Measurements from ENCODE around the gene MAPK10. TPM values are rescaled to one million over a fixed set of nuclear protein-coding genes. Genes with fewer than 3 reads are reported as not detected.

MAPK10 gene
- total RNA-seq, 6 experiments from 2014 or later = 0.74 to 1.9 (median 1.6) TPM

GRCh38 chr4:86054286-86055032 is 305.4 kb downstream of the MAPK10 start:
- ATAC-seq (no peak), DNase-seq (no peak)
- no peak overlapping the region for H3K4me3 ChIP-seq
- no peaks in the 10 kb centered on the region for H3K36me3 ChIP-seq
- H3K4me1 ChIP-seq = no peaks in the 10 kb centered on the region
- no peak overlapping the region for H3K27ac ChIP-seq
- no peaks in the 10 kb centered on the region for H3K27me3 ChIP-seq
- intact Hi-C loops (cut with DNase I) = no loop called here
- no peaks in the 10 kb centered on the region for H3K9me3 ChIP-seq
- WGBS (ENCODE audit: insufficient coverage, low coverage, low lambda C conversion rate, missing lambda C conversion rate) = 54% methylated on average over 6 of the region's 6 CpGs
- TF ChIP-seq, protein P1, sequence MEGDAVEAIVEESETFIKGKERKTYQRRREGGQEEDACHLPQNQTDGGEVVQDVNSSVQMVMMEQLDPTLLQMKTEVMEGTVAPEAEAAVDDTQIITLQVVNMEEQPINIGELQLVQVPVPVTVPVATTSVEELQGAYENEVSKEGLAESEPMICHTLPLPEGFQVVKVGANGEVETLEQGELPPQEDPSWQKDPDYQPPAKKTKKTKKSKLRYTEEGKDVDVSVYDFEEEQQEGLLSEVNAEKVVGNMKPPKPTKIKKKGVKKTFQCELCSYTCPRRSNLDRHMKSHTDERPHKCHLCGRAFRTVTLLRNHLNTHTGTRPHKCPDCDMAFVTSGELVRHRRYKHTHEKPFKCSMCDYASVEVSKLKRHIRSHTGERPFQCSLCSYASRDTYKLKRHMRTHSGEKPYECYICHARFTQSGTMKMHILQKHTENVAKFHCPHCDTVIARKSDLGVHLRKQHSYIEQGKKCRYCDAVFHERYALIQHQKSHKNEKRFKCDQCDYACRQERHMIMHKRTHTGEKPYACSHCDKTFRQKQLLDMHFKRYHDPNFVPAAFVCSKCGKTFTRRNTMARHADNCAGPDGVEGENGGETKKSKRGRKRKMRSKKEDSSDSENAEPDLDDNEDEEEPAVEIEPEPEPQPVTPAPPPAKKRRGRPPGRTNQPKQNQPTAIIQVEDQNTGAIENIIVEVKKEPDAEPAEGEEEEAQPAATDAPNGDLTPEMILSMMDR (IDR thresholded peaks at IDR 0.05) = no peak
- no peak for TF ChIP-seq POLR2A (IDR thresholded peaks at IDR 0.05)

DNA sequence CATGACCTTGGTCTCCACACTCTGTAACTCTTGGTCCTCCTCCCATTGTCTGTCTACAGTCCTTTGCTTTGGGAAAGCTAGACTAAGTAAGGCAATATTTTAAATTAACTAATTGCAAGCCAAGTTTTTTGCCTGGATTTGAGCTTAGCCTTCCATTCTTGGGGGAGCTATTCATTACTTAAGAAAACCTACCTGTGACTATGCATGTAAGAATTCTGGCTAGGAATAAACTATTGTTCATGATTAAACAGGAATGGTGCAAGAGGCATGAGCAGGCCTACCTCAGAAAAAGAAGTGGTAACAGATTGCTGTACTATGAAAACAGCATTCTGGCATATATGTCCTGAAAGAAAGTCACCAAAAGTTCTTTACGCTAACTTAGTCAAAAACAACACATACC is 309.4 kb downstream of the MAPK10 start:
- Histone ChIP-seq H3K27ac (no peak overlapping the region), H3K36me3 (no peaks in the 10 kb centered on the region), H3K9me3 (no peaks in the 10 kb centered on the region), H3K4me1 (no peaks in the 10 kb centered on the region), H3K27me3 (no peaks in the 10 kb centered on the region), H3K4me3 (no peak overlapping the region)
- WGBS (ENCODE audit: insufficient coverage, low coverage, low lambda C conversion rate, missing lambda C conversion rate) = 75% methylated on average over 1 of the region's 1 CpG
- TF ChIP-seq, protein P1 (IDR thresholded peaks at IDR 0.05) = no peak
- TF ChIP-seq POLR2A (IDR thresholded peaks at IDR 0.05) = no peak
- DNase-seq = no peak
- no peak for ATAC-seq
- intact Hi-C loops (cut with DNase I) = no loop called here

DNA sequence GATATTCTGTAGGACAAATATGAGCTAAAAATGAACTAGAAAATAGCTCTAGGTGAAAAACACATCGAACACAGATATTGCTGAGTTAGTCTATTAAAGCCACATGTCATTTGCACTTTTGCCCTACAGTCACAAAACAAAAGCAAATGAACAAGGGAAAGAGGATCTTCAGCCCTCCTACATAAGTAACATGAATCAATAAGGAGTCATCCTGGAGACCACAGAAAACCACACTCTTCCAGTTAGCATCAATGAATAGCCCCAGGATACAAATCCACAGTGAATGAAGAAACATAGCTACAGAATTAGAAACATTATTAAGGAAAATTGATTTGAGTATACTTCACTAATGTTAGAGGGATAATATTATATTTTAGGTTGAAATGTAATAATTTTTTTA is 311.4 kb downstream of the MAPK10 start:
- H3K4me1 ChIP-seq = no peaks in the 10 kb centered on the region
- no peaks in the 10 kb centered on the region for H3K36me3 ChIP-seq
- intact Hi-C loops (cut with DNase I) = no loop called here
- H3K4me3 ChIP-seq = no peak overlapping the region
- ATAC-seq (no peak), DNase-seq (no peak)
- H3K27ac ChIP-seq = no peak overlapping the region
- TF ChIP-seq POLR2A (IDR thresholded peaks at IDR 0.05) = no peak
- H3K27me3 ChIP-seq = no peaks in the 10 kb centered on the region
- H3K9me3 ChIP-seq = no peaks in the 10 kb centered on the region
- 40% methylated on average over 1 of the region's 1 CpG for WGBS (ENCODE audit: insufficient coverage, low coverage, low lambda C conversion rate, missing lambda C conversion rate)

GRCh38 chr4:86044593-86044985 is 315.3 kb downstream of the MAPK10 start:
- WGBS (ENCODE audit: insufficient coverage, low coverage, low lambda C conversion rate, missing lambda C conversion rate) = 36% methylated on average over 3 of the region's 3 CpGs
- Histone ChIP-seq H3K9me3 (no peaks in the 10 kb centered on the region), H3K4me1 (no peaks in the 10 kb centered on the region), H3K27me3 (no peaks in the 10 kb centered on the region), H3K4me3 (no peak overlapping the region), H3K36me3 (no peaks in the 10 kb centered on the region), H3K27ac (no peak overlapping the region)
- intact Hi-C loops (cut with DNase I) = no loop called here
- no peak for ATAC-seq
- DNase-seq = no peak
- no peak for TF ChIP-seq POLR2A (IDR thresholded peaks at IDR 0.05)
- TF ChIP-seq, protein P1 (IDR thresholded peaks at IDR 0.05) = no peak

DNA sequence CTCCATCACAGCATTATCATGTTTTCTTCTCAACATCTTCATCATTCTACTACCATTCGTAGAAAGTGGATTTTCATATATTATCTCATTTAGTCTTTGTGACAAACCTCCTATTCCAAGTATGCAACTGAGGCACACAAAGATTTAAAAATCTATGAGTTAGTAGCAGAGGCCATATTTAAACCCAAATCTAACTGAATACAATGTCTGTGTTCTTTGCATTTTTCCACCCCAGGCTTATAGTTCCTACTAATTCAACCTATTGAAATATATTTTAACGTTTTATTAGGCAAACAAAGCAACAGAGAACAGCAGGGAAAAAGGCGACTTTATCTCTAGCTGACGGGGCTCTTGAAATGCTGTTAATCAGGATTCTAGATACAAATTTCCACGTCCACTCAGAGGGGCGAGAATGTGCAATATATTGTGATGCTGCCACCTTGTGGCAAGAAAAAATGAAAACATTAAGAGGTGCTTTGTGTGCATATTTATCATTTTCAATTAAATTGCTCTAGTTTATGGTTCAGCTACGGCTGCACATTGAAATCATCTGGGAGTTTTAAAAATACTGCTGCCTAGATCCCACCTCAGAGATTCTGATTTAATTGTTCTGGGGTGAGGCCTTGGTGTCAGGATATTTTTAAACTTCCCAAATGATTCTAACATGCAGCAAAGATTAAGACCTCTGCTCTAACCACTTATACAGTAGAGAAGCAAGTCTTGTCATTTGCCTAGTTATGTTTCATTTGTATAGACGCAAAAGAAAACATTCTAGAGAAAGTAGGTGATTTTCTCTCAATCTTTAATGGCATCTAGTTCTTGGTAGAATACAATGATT is 315.9 kb downstream of the MAPK10 start:
- H3K4me3 ChIP-seq = no peak overlapping the region
- DNase-seq (no peak), ATAC-seq (peak; percentile 66 to 79 (median 72))
- 14% methylated on average over 8 of the region's 8 CpGs for WGBS (ENCODE audit: insufficient coverage, low coverage, low lambda C conversion rate, missing lambda C conversion rate)
- no peaks in the 10 kb centered on the region for H3K9me3 ChIP-seq
- intact Hi-C loops (cut with DNase I) = no loop called here
- no peaks in the 10 kb centered on the region for H3K27me3 ChIP-seq
- H3K27ac ChIP-seq = no peak overlapping the region
- no peaks in the 10 kb centered on the region for H3K36me3 ChIP-seq
- TF ChIP-seq, protein P1 (IDR thresholded peaks at IDR 0.05) = peak; percentile 58 to 73 (median 67)
- TF ChIP-seq POLR2A (IDR thresholded peaks at IDR 0.05) = no peak
- no peaks in the 10 kb centered on the region for H3K4me1 ChIP-seq
